Iris pigment epithelial cell (primary cell): Measurements from ENCODE around the gene TEX14.

ENCODE experiments used
- DNase-seq: peaks from one replicate; pipeline ENCODE4 v3.0.0-alpha.2; 2011; ENCODE audit warnings: low read depth

The TEX14 gene

DNA sequence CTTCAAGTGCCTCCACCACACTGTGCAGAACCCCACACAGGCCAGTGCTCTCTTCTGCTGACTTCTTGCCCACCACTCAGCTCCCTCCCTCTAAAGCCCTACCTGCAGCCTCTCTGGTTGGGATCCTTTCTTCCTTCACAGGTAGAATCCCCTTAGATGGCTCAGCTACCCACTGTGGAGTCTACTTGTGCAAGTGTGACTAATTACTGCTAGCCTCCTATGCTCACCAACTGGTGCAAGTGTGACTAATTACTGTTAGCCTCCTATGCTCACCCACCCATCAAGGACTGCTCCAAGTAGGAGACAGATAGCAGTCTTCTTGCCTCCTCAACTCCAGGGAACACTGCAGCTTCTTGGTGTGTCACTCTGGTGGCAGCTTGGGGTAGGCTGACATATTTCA, 43.6 kb downstream of the TEX14 start:
- no peak for DNase-seq

GRCh38 chr17:58643147-58643546, 48.7 kb downstream of the TEX14 start:
- DNase-seq, result peak; percentile 90

DNA sequence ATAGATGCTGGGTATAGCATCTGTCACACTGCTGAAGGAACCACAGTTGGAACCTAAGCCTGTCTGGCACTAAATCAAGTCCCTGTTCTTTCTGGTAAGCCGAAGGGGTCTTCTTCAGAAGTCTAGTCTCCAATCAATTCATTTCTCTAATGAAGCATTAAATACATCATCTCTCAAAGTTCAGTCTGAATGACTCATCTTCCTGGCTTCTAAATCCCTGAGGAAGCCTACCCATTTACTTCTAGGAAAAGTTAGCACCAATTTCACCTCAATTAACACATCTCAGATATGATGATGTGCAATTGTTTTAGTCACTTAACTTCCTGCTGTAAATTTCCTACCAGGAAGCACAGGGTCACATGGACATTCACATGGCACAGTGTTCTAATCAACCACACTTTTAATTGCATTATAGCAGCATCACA, 49.9 kb downstream of the TEX14 start:
- peak; percentile 15 for DNase-seq

DNA sequence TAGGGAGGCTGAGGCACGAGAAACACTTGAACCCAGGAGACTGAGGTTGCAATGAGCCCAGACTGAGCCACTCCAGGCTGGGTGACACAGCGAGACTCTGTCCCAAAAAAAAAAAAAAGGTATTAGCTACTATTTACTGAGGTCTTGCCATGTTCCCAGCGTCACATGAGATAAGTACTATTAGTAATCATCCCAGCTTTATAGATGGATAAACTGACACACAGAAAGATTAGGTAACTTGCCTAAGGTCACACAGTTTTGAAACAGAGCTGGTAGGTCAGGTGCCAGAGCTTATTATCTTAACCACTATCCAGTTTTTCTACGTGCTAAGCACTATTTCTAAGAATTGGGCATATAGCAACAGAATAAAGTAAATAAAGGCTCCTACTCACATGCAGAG, 51.6 kb downstream of the TEX14 start:
- no peak for DNase-seq

DNA sequence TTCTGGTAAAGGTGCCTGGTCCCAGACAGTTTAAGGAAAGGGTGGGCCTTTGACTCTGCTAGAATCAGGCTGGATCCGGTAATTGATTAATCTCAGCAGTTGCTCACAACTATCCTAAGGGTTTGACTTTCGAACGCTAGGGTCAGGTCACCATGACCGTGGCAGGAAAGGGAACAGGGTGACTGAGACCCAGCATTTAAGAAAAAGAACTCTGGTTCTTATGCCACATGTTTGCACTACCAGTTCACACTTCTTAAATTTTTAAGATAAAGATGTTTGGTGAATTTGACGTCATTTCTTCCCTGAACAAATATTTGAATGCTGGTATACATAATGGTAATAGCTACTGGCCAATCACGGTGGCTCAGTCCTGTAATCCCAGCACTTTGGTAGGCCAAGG, 52.2 kb downstream of the TEX14 start:
- no peak for DNase-seq

GRCh38 chr17:58637011-58637570, 54.8 kb downstream of the TEX14 start:
- no peak for DNase-seq

DNA sequence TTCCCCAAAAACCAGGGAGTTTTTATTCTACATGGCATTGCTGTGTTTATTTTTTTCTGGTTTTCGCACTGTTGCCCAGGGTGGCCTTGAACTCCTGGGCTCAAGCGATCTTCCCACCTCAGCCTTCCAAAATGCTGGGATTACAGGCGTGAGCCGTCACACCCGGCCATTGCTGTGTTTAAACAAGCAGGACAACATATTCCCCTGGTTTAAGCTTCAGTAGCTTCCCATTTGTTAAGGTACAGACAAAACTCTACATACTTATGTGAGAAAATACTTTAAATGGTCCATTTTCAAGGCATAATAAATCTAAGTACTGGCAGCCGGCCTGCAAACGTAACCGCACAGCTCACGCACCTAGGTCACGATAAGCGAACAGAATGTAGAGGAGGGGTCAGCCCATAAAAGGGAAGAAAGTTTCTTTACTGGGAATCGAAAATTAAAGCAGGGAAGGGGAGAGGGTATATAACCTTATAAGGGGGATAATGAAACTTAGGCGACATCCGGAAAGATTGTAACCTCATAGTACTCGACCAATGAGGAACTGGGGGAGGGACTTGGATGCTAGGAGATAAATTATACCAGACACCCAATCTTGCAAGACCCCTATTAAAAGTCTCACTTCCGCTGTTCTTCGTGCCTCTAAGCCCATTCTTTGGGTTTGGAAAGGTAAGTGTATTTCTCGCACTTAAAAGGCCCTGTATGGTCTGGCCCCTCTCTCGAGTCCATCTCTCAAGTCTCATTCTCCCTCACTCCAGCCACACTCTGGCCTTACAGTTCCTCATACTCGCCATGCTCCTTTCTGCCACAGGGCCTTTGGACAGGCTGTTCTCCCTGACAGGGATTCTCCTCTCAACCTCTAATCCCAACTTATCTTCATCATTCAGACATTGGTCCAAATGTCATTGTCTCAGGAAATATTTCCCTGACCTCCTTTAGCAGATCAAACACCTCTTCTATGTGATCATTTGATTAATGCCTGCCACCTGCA, 59.2 kb downstream of the TEX14 start:
- DNase-seq, result no peak

DNA sequence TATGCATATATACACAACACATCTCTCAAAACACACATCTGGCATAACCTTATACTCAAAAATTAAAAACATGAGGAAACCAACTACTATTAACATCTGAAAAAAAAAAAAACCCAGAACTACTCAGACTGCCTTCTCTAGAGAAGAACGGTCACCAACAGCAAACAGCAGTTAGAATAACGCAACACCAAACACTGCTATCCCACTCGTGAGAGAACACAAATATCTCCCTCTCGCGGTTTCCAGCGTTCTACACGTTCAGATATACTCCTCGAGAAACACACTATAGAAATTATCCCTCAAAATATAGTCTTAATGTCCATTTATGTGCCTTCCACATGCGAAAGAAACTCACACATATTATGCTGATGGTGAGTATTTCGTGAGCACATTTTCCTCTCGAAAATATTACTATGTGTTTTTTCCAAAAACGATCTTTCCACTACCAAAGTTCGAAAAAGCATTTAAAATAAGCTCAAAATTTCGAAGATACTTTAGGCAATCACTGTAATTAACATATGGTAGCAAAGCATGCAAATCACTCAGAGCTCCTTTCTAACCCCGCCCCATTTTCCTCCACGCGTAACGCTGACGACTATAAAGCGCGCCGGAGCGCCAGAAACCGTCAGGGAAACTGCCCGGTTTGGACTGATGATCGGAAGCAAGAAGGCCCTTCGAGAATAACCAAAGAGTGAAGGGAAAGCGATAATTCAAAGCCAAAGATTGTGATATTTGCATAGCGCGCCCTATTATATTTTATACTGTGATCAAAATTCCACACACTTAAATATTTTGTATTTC, 60.1 kb downstream of the TEX14 start:
- DNase-seq, result peak; percentile 99

DNA sequence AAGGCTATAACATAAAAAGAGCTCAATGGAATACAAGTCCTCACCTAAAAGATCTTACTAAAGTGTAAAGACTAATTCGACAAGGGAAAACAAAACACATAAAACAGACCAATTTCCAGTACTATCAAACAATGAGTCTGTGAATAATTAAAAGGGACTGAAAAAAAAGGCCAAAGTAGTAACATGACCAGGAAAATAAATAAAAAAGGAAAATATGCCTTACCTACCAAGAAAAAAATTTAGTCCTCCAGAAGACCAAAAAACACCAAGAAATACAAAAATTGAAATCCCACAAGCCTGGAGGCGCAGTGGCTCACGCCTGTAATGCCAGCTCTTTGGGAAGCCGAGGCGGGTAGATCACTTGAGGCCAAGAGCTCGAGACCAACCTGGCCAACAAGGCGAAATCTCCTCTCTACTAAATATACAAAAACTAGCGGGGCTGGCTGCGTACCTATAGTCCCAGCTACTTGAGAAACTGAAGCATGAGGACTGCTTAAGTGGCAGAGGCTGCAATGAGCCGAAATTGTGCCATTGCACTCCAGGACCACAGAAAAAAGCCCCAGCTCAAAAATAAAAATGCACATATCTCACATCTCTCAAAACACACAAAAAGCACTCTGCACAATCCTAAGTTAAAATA, 60.8 kb downstream of the TEX14 start:
- no peak for DNase-seq

GRCh38 chr17:58626905-58627304, 64.9 kb downstream of the TEX14 start:
- no peak for DNase-seq

DNA sequence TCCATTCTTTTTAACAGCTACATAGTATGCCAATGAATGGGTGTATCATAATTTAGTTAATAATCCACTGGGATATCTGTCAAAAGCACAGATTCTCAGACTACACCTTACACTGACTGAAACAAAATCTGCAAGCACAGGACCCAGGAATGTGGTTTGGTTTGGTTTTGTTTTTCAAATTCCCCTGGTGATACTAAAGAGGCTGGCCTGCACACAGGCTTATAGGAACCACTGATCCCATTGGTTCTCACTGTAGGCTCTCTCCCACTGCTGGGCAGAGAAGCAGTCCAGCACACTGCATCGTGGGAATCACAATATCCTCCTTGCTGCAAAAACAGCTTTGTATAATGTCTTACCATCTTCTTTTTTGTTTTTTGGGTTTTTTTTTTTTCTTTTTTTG, 67.1 kb downstream of the TEX14 start:
- DNase-seq, result no peak

DNA sequence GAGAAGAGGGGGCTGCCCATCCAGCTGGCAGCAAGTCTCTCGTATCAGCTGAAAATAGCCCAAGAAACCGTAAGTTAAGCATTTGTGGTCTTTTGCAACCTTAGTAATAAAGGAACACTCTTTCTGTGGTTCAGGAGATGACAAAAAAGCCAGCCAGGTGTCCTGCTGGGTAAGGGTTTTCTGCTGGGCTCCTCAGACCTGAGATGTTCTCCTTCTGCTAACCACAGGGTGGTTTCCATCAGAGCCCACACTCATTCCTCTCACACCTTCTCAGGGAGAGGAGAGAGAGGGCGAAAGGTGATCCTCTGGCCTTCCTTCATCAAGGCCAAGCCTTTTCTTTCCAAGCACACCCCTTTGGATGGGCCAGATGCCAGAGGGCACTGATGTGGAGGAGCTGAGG, 70.7 kb downstream of the TEX14 start:
- no peak for DNase-seq

DNA sequence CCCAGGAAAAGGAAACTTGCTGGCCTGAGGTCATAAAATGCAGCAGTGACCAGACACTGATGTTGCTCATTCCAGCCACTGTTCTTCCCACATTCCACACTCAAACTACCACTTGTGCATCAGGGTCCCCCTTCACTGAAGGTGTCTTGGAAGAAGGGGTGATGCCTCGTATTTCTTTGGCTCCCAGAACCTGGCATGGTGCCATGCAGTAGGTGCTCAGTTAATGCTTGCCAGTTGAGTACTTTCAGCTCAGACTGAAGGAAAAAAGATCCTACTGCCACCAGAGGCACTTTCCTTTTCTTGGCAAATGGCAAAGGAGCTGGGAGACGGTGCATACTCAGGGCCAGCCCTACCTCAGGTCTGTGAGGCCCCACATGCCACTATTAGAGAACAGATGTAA, 73.5 kb downstream of the TEX14 start:
- no peak for DNase-seq

GRCh38 chr17:58617563-58617962, 74.3 kb downstream of the TEX14 start:
- no peak for DNase-seq

DNA sequence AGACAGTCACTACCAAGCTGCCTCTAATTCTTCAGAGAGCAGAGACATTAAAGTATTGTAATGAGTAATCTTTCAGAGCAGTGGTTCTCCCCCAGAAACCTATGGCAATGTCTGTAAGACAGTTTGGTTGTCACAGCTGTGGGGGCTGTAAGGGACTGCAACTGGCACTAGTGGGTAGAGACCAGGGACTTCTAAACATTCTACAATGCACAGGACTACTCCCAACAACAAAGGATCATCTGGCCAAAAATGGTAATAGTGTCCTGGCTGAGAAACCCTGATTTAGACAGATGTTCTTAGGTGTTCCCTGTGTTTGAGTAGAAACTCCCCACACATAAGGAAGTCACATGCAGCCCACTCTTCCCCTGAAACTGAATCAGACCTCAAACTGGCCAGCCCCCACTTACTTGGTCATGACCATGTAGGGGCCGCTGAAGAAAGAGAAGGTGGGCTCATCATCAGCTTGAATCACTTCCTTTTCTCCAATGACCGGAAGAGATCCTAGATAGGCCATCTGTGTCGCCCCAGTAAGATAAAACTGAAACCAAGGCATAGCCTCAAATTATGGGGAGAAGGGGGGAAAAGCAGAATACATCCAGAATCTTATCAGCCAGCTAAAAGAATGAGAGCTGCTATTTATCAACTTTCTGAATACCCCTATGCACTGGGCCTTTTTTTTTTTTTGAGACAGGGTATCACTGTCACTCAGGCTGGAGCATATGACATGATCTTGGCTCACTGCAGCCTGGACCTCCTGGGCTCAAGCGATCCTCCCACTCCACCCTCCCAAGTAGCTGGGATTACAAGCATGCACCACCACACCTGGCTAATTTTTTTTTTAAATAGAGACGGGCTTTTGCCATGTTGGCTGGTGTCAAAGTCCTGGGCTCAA, 75.8 kb downstream of the TEX14 start:
- DNase-seq, result no peak

- DNase-seq, result no peak
These were observed 76.9 kb downstream of the TEX14 start for GRCh38 chr17:58614859-58615459.

DNA sequence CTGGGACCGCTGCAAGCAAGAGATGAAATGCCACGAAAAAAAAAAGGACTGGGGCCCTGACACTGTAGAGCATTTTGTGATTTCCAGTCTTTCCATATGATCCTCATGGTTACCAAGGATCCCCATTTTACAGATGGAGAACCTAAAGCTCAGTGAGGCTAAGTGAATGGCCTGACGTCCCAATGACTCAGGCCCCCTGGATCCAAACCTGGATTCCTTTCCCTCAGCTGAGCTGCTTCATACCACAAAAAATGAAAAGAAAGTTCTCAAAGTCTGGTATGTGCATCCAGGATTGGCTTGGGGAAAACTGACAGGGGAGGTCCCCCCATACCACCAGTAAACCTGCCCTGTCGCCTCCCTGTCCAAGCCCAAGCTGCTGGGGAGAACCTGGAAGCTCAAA, 80.5 kb downstream of the TEX14 start:
- DNase-seq, result no peak

- no peak for DNase-seq
These were observed 84.9 kb downstream of the TEX14 start for GRCh38 chr17:58606934-58607333.

DNA sequence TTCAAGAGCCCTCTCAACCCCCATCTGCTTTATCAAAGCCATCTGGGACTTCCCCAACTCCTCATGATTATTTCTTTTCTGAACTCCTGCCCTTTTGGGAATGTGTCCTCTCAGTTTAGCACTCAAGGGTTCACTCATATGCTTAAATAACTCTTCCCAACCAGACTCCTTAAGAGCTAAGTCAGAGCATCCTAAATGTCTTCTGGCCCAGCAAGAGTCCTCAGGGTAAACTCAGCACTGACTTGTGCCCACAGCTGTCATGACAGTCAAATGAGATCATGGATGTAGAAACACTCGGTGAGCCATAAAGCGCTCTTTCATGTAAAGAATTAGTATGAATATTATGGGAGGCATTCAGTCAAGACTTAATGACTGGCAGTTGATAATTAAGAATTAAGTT, 85.9 kb downstream of the TEX14 start:
- DNase-seq, result no peak

GRCh38 chr17:58605470-58605869, 86.4 kb downstream of the TEX14 start:
- no peak for DNase-seq

DNA sequence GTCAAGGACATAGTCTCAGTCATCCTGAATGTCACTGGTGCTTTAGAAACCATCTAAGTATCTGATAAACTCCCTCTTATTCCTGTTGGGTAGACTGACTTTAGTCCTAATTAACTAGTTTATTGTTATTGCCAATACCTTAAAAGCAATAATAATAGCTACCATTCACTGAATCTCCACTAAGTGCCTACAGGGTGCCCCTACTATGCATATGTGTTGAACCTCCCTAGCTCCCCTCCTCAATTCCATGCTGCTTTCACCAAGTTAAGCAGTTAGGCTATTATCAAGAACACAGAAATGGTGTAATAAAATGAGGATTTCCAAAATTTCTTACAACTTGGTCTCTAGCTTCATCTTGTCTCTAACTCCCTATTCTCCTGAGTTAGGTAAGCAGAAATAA, 89.9 kb downstream of the TEX14 start:
- DNase-seq, result no peak
